Smooth muscle cell (in vitro differentiated cells): Measurements from ENCODE around the gene HIGD2A. TPM values are rescaled to one million over a fixed set of nuclear protein-coding genes. Genes with fewer than 3 reads are reported as not detected.

Experiments
- DNase-seq: peaks from one replicate; lab custom pipeline; 2025; ENCODE audit not compliant: unreplicated experiment; lab: John Stamatoyannopoulos, UW
- H2AFZ ChIP-seq: fragments of 200-600 bp; sonication (generic); 2 replicates; pipeline ENCODE4 v1.6.0; 2016; ENCODE audit warnings: antibody characterized with exemption, low read depth, mild to moderate bottlenecking
- H3F3A ChIP-seq: fragments of 200-600 bp; sonication (generic); 2 replicates; pipeline ENCODE4 v1.6.0; 2017; ENCODE audit warnings: antibody characterized with exemption, low read depth
- H3K27ac ChIP-seq: fragments of 200-600 bp; sonication (generic); 2 replicates; pipeline ENCODE4 v1.5.1; 2016; ENCODE audit warnings: low read depth, mild to moderate bottlenecking
- H3K27me3 ChIP-seq: fragments of 200-600 bp; sonication (generic); 2 replicates; pipeline ENCODE4 v1.6.1; 2016; ENCODE audit warnings: low read depth, mild to moderate bottlenecking
- H3K36me3 ChIP-seq: fragments of 200-600 bp; sonication (generic); 2 replicates; pipeline ENCODE4 v1.5.1; 2016; ENCODE audit warnings: low read depth
- H3K4me1 ChIP-seq: fragments of 200-600 bp; sonication (generic); 2 replicates; pipeline ENCODE4 v1.5.1; 2016; ENCODE audit warnings: low read depth
- H3K4me2 ChIP-seq: fragments of 200-600 bp; sonication (generic); 2 replicates; pipeline ENCODE4 v1.6.0; 2016; ENCODE audit warnings: mild to moderate bottlenecking
- H3K4me3 ChIP-seq: fragments of 200-600 bp; sonication (generic); 2 replicates; pipeline ENCODE4 v1.5.1; 2016; ENCODE audit warnings: mild to moderate bottlenecking
- H3K79me2 ChIP-seq: fragments of 200-600 bp; sonication (generic); 2 replicates; pipeline ENCODE4 v1.6.0; 2016; ENCODE audit warnings: low read depth, mild to moderate bottlenecking
- H3K9ac ChIP-seq: fragments of 200-600 bp; sonication (generic); 2 replicates; pipeline ENCODE4 v1.6.0; 2016; ENCODE audit warnings: low read depth
- H3K9me3 ChIP-seq: fragments of 200-600 bp; sonication (generic); replicated peaks from 2 replicates; pipeline ENCODE4 v1.5.1; 2016; ENCODE audit warnings: low read depth
- H4K20me1 ChIP-seq: fragments of 200-600 bp; sonication (generic); 2 replicates; pipeline ENCODE4 v1.6.0; 2016; ENCODE audit warnings: low read depth
- CTCF ChIP-seq: fragments of 200-600 bp; sonication (generic); IDR thresholded peaks from 2 replicates; pipeline ENCODE4 v1.5.1; 2017; ENCODE audit warnings: borderline replicate concordance, mild to moderate bottlenecking, antibody characterized with exemption; ENCODE audit not compliant: insufficient read depth, poor library complexity, severe bottlenecking
- WGBS: methylation state at CpG from one replicate; pipeline ENCODE4 v1.1.7; 2016; ENCODE audit warnings: low lambda C conversion rate; 5-methylcytosine and 5-hydroxymethylcytosine counted together
- polyA plus RNA-seq: library from polyadenylated mRNA; unstranded; fragments of >200 nt; fragmentation: Nextera tagmentation; extraction: Ambion mirVana; gene quantifications from 2 replicates; pipeline ENCODE4 v1.2.1, GENCODE V29; 2016
- total RNA-seq: library from RNA; depleted of rRNA; stranded (reverse); fragments of >200 nt; gene quantifications from 2 replicates; pipeline ENCODE4 v1.2.3, GENCODE V29; 2014

HIGD2A gene
- total and polyA plus RNA-seq, 2 experiments from 2014 or later = 94.5 to 140 TPM

GRCh38 chr5:176356179-176356566 lies 32.4 kb upstream of the HIGD2A start:
- H3K27me3 ChIP-seq = no peaks in the 10 kb centered on the region
- DNase-seq = no peak
- TF ChIP-seq CTCF = no peak
- H3K79me2 ChIP-seq = peaks cover 78% of the 10 kb centered on the region
- H3K9ac ChIP-seq = no peak overlapping the region
- H3K9me3 ChIP-seq = no peaks in the 10 kb centered on the region
- no peaks in the 10 kb centered on the region for H3F3A ChIP-seq
- H3K36me3 ChIP-seq = no peaks in the 10 kb centered on the region
- 97% methylated on average over 3 of the region's 3 CpGs for WGBS
- peaks cover 3% of the 10 kb centered on the region for H3K4me1 ChIP-seq
- H3K4me2 ChIP-seq = no peak overlapping the region
- H3K27ac ChIP-seq = no peak overlapping the region
- peaks cover 84% of the 10 kb centered on the region for H4K20me1 ChIP-seq
- no peak overlapping the region for H3K4me3 ChIP-seq
- H2AFZ ChIP-seq = no peak overlapping the region

- Histone ChIP-seq H3F3A (no peaks in the 10 kb centered on the region), H3K4me2 (peak overlapping the region; percentile 97), H3K9me3 (no peaks in the 10 kb centered on the region), H2AFZ (no peak overlapping the region), H3K27ac (no peak overlapping the region), H3K4me1 (peaks cover 3% of the 10 kb centered on the region), H4K20me1 (peaks cover 49% of the 10 kb centered on the region), H3K4me3 (peak overlapping the region; percentile 98), H3K79me2 (peaks cover 65% of the 10 kb centered on the region), H3K36me3 (no peaks in the 10 kb centered on the region), H3K9ac (no peak overlapping the region), H3K27me3 (no peaks in the 10 kb centered on the region)
- WGBS = 84% methylated on average over 4 of the region's 4 CpGs
- no peak for TF ChIP-seq CTCF
- DNase-seq = no peak
These were observed 28.9 kb upstream of the HIGD2A start for GRCh38 chr5:176359658-176360057.

- H2AFZ ChIP-seq = peak overlapping the region; percentile 91
- H3K9ac ChIP-seq = peak overlapping the region; percentile 96
- H3K4me1 ChIP-seq = peaks cover 3% of the 10 kb centered on the region
- 3% methylated on average over 26 of the region's 27 CpGs for WGBS
- no peaks in the 10 kb centered on the region for H3K36me3 ChIP-seq
- H3K4me3 ChIP-seq = peak overlapping the region; percentile 98
- no peaks in the 10 kb centered on the region for H3K9me3 ChIP-seq
- H3F3A ChIP-seq = no peaks in the 10 kb centered on the region
- H4K20me1 ChIP-seq = peaks cover 36% of the 10 kb centered on the region
- no peak for DNase-seq
- H3K27ac ChIP-seq = no peak overlapping the region
- H3K27me3 ChIP-seq = no peaks in the 10 kb centered on the region
- H3K4me2 ChIP-seq = peak overlapping the region; percentile 97
- peaks cover 54% of the 10 kb centered on the region for H3K79me2 ChIP-seq
- TF ChIP-seq CTCF = no peak
These were observed 27.6 kb upstream of the HIGD2A start for GRCh38 chr5:176360894-176361436.
